ENCODE measurements around the gene DAAM1.

DAAM1 gene

DNA sequence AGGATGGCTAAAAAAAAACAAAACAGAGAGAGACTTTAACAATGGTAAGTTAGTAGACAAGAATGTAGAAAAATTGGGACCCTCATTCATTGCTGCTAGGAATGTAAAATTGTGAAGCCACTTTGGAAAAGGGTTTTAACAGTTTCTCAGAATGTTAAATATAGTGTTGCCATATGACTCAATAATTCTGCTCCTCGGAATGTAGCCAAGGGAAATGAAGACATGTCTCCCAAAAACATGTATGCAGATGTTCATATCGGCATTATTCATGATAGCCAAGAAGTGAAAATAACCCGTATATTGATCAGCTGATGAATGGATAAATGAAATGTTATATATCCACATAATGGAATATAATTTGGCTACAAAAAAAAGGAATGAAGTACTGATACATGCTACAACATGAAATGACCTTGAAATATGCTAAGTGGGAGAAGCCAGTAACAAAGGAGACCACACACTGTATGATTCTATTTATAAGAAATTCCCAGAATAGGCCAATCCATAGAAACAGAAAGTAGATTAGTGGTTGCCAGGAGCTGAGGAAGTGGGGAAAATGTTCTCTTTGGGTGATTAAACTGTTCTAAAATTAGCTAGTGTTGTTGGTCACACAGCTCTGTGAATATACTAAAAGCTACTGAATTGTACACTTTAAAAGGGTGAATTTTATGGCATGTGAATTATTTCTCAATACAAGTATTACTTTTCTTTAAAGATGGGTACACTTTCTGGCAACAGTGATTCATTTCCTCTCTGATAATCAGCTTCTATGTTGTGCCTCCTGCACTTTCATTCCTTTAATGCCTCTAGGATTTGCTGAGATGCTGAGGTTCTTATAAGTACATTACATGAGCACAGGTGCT is 132.5 kb downstream of the DAAM1 start:
- DNase-seq (ENCODE audit: insufficient read length, low spot score) (no peak), FAIRE-seq (peak; percentile 11)
- TF ChIP-seq, protein P1, sequence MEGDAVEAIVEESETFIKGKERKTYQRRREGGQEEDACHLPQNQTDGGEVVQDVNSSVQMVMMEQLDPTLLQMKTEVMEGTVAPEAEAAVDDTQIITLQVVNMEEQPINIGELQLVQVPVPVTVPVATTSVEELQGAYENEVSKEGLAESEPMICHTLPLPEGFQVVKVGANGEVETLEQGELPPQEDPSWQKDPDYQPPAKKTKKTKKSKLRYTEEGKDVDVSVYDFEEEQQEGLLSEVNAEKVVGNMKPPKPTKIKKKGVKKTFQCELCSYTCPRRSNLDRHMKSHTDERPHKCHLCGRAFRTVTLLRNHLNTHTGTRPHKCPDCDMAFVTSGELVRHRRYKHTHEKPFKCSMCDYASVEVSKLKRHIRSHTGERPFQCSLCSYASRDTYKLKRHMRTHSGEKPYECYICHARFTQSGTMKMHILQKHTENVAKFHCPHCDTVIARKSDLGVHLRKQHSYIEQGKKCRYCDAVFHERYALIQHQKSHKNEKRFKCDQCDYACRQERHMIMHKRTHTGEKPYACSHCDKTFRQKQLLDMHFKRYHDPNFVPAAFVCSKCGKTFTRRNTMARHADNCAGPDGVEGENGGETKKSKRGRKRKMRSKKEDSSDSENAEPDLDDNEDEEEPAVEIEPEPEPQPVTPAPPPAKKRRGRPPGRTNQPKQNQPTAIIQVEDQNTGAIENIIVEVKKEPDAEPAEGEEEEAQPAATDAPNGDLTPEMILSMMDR (IDR thresholded peaks at IDR 0.05; ENCODE audit: insufficient read depth, missing control alignments) = no peak

DNA sequence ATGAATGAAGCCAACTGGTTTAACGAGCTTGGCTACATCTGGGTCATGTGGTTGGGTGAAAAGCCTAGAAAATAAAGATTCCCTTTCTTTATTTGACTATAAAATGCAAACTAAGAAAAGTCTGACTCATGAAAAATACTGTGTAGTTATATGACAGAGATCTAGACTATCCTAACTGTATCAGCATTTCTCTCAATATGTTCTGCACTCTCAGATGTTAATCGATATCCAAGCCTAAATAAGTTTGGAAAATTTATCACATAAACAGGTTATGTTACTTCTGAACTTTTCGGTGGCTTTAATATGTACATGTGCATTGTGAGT is 133.1 kb downstream of the DAAM1 start:
- DNase-seq (ENCODE audit: insufficient read length, low spot score) (no peak), FAIRE-seq (peak; percentile 32)
- TF ChIP-seq, protein P1 (IDR thresholded peaks at IDR 0.05; ENCODE audit: insufficient read depth, missing control alignments) = no peak

DNA sequence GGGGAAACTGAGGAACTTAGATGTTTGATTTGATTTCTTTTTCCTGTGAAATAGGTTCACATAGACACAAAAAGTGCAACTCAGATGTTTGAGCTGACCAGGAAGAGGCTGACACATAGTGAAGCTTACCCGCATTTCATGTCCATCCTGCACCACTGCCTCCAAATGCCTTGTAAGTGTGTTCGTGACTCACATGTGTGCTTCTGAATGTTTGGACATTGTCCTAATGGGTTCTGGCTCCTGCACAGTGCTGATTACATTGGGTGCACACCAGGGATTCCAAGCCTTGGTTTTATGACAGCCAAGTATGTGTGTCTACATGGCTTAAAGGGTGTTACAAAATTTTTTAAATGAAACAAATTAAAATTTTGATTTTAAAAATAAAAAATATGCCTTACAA is 137.4 kb downstream of the DAAM1 start:
- no peak for FAIRE-seq
- TF ChIP-seq, protein P1 (IDR thresholded peaks at IDR 0.05; ENCODE audit: insufficient read depth, missing control alignments) = no peak
- DNase-seq (ENCODE audit: insufficient read length, low spot score) = no peak

DNA sequence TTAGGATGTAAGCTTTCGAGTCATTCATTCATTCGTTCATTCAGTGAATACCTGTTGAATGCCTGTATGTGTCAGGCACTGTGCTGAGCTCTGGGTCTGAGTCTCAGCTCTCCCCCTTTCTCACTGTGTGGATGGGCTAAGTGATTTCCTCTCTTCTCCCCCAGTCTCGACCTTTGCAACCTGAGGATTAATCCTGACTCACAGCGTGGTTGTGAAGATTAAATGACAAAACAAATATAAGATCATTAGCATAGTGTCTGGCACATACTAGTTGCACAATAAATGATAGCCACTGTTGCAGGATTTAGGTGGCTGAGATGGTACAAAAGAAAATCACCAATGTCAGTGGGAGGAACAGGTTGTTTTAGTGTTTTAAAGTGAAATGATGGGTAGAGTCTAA is 140.0 kb downstream of the DAAM1 start:
- FAIRE-seq (no peak), DNase-seq (ENCODE audit: insufficient read length, low spot score) (no peak)
- TF ChIP-seq, protein P1 (IDR thresholded peaks at IDR 0.05; ENCODE audit: insufficient read depth, missing control alignments) = no peak

DNA sequence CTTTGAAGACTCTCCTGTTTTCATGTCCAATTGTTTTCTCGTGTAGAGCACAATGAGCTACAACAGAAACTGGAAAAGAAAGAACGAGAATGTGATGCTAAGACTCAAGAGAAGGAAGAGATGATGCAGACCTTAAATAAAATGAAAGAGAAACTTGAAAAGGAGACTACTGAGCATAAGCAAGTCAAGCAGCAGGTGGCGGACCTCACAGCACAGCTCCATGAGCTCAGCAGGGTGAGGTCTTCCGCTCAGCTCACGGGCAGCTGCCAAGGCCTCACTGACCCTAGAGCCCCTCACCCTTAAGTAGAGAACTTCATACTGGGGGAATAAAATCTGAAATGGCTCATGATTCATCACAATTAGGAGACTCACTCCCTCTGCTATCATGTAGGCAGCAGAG is 142.0 kb downstream of the DAAM1 start:
- DNase-seq (ENCODE audit: insufficient read length, low spot score) (no peak), FAIRE-seq (no peak)
- TF ChIP-seq, protein P1 (IDR thresholded peaks at IDR 0.05; ENCODE audit: insufficient read depth, missing control alignments) = no peak

DNA sequence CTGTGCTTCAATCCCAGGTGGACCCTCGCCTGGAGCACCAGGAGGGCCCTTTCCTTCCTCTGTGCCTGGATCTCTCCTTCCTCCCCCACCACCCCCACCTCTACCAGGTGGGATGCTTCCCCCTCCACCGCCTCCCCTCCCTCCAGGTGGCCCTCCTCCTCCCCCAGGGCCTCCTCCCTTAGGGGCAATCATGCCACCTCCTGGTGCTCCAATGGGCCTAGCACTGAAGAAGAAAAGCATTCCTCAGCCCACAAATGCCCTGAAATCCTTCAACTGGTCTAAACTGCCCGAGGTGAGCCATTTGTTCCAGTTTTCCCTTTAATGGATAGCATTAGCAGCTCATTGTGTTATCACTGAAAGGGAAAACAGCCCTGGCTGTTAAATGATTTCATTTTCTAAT is 142.8 kb downstream of the DAAM1 start:
- TF ChIP-seq, protein P1 (IDR thresholded peaks at IDR 0.05; ENCODE audit: insufficient read depth, missing control alignments) = no peak

DNA sequence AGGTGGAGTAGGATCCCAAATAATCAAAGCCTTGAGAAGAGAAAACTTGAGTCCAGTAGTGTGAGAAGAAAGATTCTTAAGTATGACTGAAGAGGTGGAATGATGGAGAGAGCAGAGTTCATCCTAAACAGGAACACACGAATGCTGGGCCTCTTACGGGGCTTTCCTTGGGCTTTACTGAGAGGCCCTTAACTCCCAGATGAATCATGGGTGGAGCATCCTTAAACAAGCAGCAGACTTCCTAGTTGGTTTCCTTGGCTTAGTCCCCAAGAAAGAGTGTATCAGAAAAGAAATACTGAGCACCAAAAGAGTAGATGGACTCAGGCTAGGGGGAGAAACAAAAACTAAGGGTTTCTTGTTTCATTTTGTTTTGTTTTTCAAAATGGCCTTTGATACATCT is 144.3 kb downstream of the DAAM1 start:
- FAIRE-seq = no peak
- DNase-seq (ENCODE audit: insufficient read length, low spot score) = no peak
- TF ChIP-seq, protein P1 (IDR thresholded peaks at IDR 0.05; ENCODE audit: insufficient read depth, missing control alignments) = no peak

More for the DNA sequence above, 142.8 kb downstream of the DAAM1 start:
- DNase-seq (ENCODE audit: insufficient read length, low spot score) (no peak), FAIRE-seq (no peak)

All from D721Med (cell line).